Neural cell (in vitro differentiated cells): Measurements from ENCODE around the gene CHIA. TPM values are rescaled to one million over a fixed set of nuclear protein-coding genes. Genes with fewer than 3 reads are reported as not detected.

Experiments
- H2AFZ ChIP-seq: fragments of 200-600, 300-800 bp; sonication (generic), shearing (Covaris generic); 2 replicates; pipeline ENCODE4 v1.6.0; 2014; ENCODE audit warnings: low read depth, mild to moderate bottlenecking, antibody characterized with exemption, low read length, moderate library complexity
- H3F3A ChIP-seq: fragments of 200-600 bp; shearing (Covaris generic); 2 replicates; pipeline ENCODE4 v1.6.1; 2016; ENCODE audit warnings: mild to moderate bottlenecking, moderate library complexity, mixed read lengths, antibody characterized with exemption, low read length; ENCODE audit not compliant: insufficient read depth, poor library complexity, severe bottlenecking
- H3K27ac ChIP-seq: fragments of 200-600, 300-800 bp; sonication (generic), shearing (Covaris generic); 2 replicates; pipeline ENCODE4 v1.5.1; 2014; ENCODE audit warnings: mild to moderate bottlenecking, low read length, moderate library complexity
- H3K27me3 ChIP-seq: fragments of 300-800, 200-600 bp; sonication (generic), shearing (Covaris generic); 2 replicates; pipeline ENCODE4 v1.6.0; 2014; ENCODE audit warnings: mild to moderate bottlenecking, low read depth, low read length, moderate library complexity; ENCODE audit not compliant: insufficient read depth
- H3K36me3 ChIP-seq: fragments of 300-800, 200-600 bp; sonication (generic), shearing (Covaris generic); 2 replicates; pipeline ENCODE4 v1.5.1; 2014; ENCODE audit warnings: mild to moderate bottlenecking, antibody characterized with exemption, low read length, moderate library complexity; ENCODE audit not compliant: insufficient read depth
- H3K4me2 ChIP-seq: fragments of 300-800, 200-600 bp; sonication (generic), shearing (Covaris generic); 2 replicates; pipeline ENCODE4 v1.6.0; 2014; ENCODE audit warnings: mild to moderate bottlenecking, low read length
- H3K4me3 ChIP-seq: fragments of 300-800, 200-600 bp; sonication (generic), shearing (Covaris generic); 2 replicates; pipeline ENCODE4 v1.5.1; 2014; ENCODE audit warnings: mild to moderate bottlenecking, low read length, moderate library complexity
- H3K79me2 ChIP-seq: fragments of 200-600 bp; shearing (Covaris generic); replicated peaks from 2 replicates; pipeline ENCODE4 v1.6.0; 2014; ENCODE audit warnings: mild to moderate bottlenecking, low read length, moderate library complexity; ENCODE audit not compliant: insufficient read depth
- H3K9ac ChIP-seq: fragments of 300-800, 200-600 bp; sonication (generic), shearing (Covaris generic); 2 replicates; pipeline ENCODE4 v1.6.1; 2016; ENCODE audit warnings: mild to moderate bottlenecking, low read length, mixed read lengths
- H3K9me2 ChIP-seq: fragments of 200-600 bp; shearing (Covaris generic); 2 replicates; pipeline ENCODE4 v1.6.1; 2016; ENCODE audit warnings: mild to moderate bottlenecking, low read length, mixed read lengths; ENCODE audit not compliant: insufficient read depth
- H3K9me3 ChIP-seq: fragments of 200-600, 300-800 bp; sonication (generic), shearing (Covaris generic); 2 replicates; pipeline ENCODE4 v1.6.1; 2016; ENCODE audit warnings: mild to moderate bottlenecking, mixed run types, low read length, moderate library complexity, mixed read lengths
- H4K20me1 ChIP-seq: fragments of 200-600 bp; shearing (Covaris generic); 2 replicates; pipeline ENCODE4 v1.6.1; 2016; ENCODE audit warnings: mild to moderate bottlenecking, mixed run types; ENCODE audit not compliant: insufficient read depth
- EP300 ChIP-seq: fragments of 450-650 bp; conservative IDR thresholded peaks from 2 replicates; pipeline ENCODE4 v1.6.1; 2014; ENCODE audit warnings: antibody characterized with exemption, mild to moderate bottlenecking, moderate library complexity; ENCODE audit not compliant: poor library complexity, severe bottlenecking
- EZH2 ChIP-seq: fragments of 200-600, 300-800 bp; shearing (Covaris generic), sonication (generic); IDR thresholded peaks from 2 replicates; pipeline ENCODE4 v1.6.1; 2014; ENCODE audit warnings: antibody characterized with exemption, low read length, borderline replicate concordance, mild to moderate bottlenecking; ENCODE audit not compliant: insufficient read depth, poor library complexity, severe bottlenecking
- MXI1 ChIP-seq: fragments of 450-650 bp; conservative IDR thresholded peaks from 2 replicates; pipeline ENCODE4 v1.6.1; 2014; ENCODE audit warnings: antibody characterized with exemption, mild to moderate bottlenecking; ENCODE audit not compliant: poor library complexity, severe bottlenecking
- POLR2AphosphoS5 ChIP-seq: IDR thresholded peaks from 2 replicates; pipeline ENCODE4 v1.6.1; 2012
- RAD21 ChIP-seq: fragments of 450-650 bp; conservative IDR thresholded peaks from 2 replicates; pipeline ENCODE4 v1.6.1; 2014; ENCODE audit warnings: antibody characterized with exemption, mild to moderate bottlenecking, moderate library complexity
- SMC3 ChIP-seq: fragments of 450-650 bp; conservative IDR thresholded peaks from 2 replicates; pipeline ENCODE4 v1.6.1; 2014; ENCODE audit warnings: antibody characterized with exemption, mild to moderate bottlenecking, moderate library complexity; ENCODE audit not compliant: poor library complexity
- TAF1 ChIP-seq: IDR thresholded peaks from 2 replicates; pipeline ENCODE4 v1.6.1; 2012; ENCODE audit warnings: low read depth
- polyA plus RNA-seq: library from polyadenylated mRNA; depleted of rRNA; stranded (reverse); fragments of >200 nt; gene quantifications from 2 replicates; pipeline ENCODE4 v1.2.3, GENCODE V29; 2014
- TF ChIP-seq, protein P1 (sequence below): IDR thresholded peaks from 2 replicates; pipeline ENCODE4 v1.6.1; 2012; ENCODE audit warnings: borderline replicate concordance
- TF ChIP-seq, protein P2 (sequence below): fragments of 450-650 bp; IDR thresholded peaks from 2 replicates; pipeline ENCODE4 v1.5.1; 2014; ENCODE audit warnings: antibody characterized with exemption, mild to moderate bottlenecking, moderate library complexity; ENCODE audit not compliant: poor library complexity, severe bottlenecking

Gene CHIA
- polyA plus RNA-seq, 1 donor from 2014 or later, result not detected

DNA sequence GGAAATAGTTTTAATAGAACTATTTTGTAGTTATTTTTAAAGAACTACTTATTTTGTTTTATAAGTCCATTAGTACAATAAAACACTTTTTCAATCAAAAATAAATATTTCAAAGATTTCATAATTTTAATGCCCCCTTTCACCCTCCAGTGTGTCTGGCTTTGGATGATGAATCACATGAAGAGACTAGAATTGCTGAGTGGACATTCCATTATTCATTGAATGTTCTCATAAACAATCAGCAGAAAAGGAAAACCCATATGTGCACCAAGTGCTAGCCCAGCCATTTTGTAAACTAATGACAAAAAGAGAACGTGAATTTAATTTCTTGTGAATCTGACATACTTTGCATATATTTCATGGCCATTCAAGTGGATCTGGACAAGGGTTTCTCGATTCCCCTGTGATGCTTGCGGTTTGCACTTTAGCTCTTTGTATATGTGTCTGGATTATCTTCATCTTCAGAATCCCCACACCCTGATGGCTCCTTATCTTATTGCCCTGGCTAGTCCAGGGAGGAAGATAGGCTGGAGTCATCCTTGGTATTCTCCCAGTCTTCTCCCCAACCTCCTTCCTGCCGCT is 20.7 kb upstream of the CHIA start:
- H3K9me2 ChIP-seq, result no peaks in the 10 kb centered on the region
- H2AFZ ChIP-seq, result no peak overlapping the region
- TF ChIP-seq, protein P1, sequence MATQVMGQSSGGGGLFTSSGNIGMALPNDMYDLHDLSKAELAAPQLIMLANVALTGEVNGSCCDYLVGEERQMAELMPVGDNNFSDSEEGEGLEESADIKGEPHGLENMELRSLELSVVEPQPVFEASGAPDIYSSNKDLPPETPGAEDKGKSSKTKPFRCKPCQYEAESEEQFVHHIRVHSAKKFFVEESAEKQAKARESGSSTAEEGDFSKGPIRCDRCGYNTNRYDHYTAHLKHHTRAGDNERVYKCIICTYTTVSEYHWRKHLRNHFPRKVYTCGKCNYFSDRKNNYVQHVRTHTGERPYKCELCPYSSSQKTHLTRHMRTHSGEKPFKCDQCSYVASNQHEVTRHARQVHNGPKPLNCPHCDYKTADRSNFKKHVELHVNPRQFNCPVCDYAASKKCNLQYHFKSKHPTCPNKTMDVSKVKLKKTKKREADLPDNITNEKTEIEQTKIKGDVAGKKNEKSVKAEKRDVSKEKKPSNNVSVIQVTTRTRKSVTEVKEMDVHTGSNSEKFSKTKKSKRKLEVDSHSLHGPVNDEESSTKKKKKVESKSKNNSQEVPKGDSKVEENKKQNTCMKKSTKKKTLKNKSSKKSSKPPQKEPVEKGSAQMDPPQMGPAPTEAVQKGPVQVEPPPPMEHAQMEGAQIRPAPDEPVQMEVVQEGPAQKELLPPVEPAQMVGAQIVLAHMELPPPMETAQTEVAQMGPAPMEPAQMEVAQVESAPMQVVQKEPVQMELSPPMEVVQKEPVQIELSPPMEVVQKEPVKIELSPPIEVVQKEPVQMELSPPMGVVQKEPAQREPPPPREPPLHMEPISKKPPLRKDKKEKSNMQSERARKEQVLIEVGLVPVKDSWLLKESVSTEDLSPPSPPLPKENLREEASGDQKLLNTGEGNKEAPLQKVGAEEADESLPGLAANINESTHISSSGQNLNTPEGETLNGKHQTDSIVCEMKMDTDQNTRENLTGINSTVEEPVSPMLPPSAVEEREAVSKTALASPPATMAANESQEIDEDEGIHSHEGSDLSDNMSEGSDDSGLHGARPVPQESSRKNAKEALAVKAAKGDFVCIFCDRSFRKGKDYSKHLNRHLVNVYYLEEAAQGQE, result no peak
- TF ChIP-seq POLR2AphosphoS5, result no peak
- TF ChIP-seq RAD21, result no peak
- no peak for TF ChIP-seq SMC3
- TF ChIP-seq TAF1, result no peak
- TF ChIP-seq, protein P2, sequence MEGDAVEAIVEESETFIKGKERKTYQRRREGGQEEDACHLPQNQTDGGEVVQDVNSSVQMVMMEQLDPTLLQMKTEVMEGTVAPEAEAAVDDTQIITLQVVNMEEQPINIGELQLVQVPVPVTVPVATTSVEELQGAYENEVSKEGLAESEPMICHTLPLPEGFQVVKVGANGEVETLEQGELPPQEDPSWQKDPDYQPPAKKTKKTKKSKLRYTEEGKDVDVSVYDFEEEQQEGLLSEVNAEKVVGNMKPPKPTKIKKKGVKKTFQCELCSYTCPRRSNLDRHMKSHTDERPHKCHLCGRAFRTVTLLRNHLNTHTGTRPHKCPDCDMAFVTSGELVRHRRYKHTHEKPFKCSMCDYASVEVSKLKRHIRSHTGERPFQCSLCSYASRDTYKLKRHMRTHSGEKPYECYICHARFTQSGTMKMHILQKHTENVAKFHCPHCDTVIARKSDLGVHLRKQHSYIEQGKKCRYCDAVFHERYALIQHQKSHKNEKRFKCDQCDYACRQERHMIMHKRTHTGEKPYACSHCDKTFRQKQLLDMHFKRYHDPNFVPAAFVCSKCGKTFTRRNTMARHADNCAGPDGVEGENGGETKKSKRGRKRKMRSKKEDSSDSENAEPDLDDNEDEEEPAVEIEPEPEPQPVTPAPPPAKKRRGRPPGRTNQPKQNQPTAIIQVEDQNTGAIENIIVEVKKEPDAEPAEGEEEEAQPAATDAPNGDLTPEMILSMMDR, result no peak
- no peak for TF ChIP-seq MXI1
- TF ChIP-seq EP300, result no peak
- TF ChIP-seq EZH2, result no peak
- no peaks in the 10 kb centered on the region for H4K20me1 ChIP-seq
- no peaks in the 10 kb centered on the region for H3K36me3 ChIP-seq
- H3K27me3 ChIP-seq, result peaks cover 4% of the 10 kb centered on the region
- H3F3A ChIP-seq, result no peaks in the 10 kb centered on the region
- no peaks in the 10 kb centered on the region for H3K79me2 ChIP-seq
- no peak overlapping the region for H3K9ac ChIP-seq
- H3K9me3 ChIP-seq, result no peaks in the 10 kb centered on the region
- no peak overlapping the region for H3K4me2 ChIP-seq
- no peak overlapping the region for H3K4me3 ChIP-seq
- no peak overlapping the region for H3K27ac ChIP-seq

DNA sequence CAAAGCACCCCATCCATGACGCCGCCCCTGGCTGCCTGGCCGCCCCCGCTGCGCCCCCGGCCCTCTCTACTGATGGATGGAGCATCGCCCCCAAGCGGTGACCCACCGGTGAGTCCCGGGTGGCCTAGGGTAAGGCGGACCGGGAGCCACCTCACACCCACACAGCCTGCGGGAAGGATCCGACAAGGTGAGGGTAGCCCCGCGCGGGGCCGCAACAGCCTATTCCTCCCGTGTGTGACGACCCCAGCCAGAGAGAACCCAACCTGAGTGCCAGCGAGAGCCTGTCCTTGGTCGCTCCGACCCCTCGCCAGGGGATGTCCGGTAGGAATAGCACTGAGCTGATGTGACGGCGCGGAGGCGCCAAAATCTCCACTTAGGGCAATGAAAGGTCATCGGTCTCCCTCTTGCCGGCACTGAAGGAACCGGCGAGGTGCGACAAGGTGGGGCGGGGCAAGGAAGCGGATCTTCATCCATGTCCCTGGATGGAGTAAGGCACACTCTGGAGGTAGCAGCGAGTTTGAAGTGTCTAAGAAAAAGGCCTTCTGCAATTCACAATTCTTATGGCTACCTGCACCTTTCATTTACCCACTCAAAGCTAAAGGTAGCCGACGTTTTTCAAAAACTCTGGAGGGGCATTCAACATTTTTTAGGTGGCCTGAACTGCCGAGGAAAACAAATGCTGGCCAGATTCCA is 19.7 kb upstream of the CHIA start:
- no peak overlapping the region for H2AFZ ChIP-seq
- no peak overlapping the region for H3K4me3 ChIP-seq
- H3K4me2 ChIP-seq, result no peak overlapping the region
- no peaks in the 10 kb centered on the region for H3F3A ChIP-seq
- no peaks in the 10 kb centered on the region for H3K36me3 ChIP-seq
- H3K27me3 ChIP-seq, result peaks cover 4% of the 10 kb centered on the region
- H3K9me3 ChIP-seq, result no peaks in the 10 kb centered on the region
- H3K9ac ChIP-seq, result no peak overlapping the region
- H3K79me2 ChIP-seq, result no peaks in the 10 kb centered on the region
- H3K27ac ChIP-seq, result no peak overlapping the region
- no peak for TF ChIP-seq MXI1
- H4K20me1 ChIP-seq, result no peaks in the 10 kb centered on the region
- no peaks in the 10 kb centered on the region for H3K9me2 ChIP-seq
